ENCODE data around the gene MXD4. TPM values are rescaled to one million over a fixed set of nuclear protein-coding genes. Genes with fewer than 3 reads are reported as not detected.

Gene MXD4
- total and polyA plus RNA-seq, 2 of the 13 experiments (the other 11 are each of a cell fraction or from before 2014, with no cell fraction given), result 29.0 to 31.3 TPM

- TF ChIP-seq, protein P1, sequence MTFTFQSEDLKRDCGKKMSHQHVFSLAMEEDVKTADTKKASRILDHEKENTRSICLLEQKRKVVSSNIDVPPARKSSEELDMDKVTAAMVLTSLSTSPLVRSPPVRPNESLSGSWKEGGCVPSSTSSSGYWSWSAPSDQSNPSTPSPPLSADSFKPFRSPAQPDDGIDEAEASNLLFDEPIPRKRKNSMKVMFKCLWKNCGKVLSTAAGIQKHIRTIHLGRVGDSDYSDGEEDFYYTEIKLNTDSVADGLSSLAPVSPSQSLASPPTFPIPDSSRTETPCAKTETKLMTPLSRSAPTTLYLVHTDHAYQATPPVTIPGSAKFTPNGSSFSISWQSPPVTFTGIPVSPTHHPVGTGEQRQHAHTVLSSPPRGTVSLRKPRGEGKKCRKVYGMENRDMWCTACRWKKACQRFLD (CRISPR knock-in tag; IDR thresholded peaks at IDR 0.05; ENCODE audit: borderline replicate concordance), result no peak
- TF ChIP-seq TOPORS (CRISPR knock-in tag; IDR thresholded peaks at IDR 0.05), result no peak
- TF ChIP-seq ZNF557 (CRISPR knock-in tag; IDR thresholded peaks at IDR 0.05), result no peak
- TF ChIP-seq ZNF263 (CRISPR knock-in tag; IDR thresholded peaks at IDR 0.05), result no peak
- TF ChIP-seq, protein P2, sequence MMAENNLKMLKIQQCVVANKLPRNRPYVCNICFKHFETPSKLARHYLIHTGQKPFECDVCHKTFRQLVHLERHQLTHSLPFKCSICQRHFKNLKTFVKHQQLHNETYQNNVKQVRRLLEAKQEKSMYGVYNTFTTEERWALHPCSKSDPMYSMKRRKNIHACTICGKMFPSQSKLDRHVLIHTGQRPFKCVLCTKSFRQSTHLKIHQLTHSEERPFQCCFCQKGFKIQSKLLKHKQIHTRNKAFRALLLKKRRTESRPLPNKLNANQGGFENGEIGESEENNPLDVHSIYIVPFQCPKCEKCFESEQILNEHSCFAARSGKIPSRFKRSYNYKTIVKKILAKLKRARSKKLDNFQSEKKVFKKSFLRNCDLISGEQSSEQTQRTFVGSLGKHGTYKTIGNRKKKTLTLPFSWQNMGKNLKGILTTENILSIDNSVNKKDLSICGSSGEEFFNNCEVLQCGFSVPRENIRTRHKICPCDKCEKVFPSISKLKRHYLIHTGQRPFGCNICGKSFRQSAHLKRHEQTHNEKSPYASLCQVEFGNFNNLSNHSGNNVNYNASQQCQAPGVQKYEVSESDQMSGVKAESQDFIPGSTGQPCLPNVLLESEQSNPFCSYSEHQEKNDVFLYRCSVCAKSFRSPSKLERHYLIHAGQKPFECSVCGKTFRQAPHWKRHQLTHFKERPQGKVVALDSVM (CRISPR knock-in tag; IDR thresholded peaks at IDR 0.05), result no peak
- TF ChIP-seq, protein P3, sequence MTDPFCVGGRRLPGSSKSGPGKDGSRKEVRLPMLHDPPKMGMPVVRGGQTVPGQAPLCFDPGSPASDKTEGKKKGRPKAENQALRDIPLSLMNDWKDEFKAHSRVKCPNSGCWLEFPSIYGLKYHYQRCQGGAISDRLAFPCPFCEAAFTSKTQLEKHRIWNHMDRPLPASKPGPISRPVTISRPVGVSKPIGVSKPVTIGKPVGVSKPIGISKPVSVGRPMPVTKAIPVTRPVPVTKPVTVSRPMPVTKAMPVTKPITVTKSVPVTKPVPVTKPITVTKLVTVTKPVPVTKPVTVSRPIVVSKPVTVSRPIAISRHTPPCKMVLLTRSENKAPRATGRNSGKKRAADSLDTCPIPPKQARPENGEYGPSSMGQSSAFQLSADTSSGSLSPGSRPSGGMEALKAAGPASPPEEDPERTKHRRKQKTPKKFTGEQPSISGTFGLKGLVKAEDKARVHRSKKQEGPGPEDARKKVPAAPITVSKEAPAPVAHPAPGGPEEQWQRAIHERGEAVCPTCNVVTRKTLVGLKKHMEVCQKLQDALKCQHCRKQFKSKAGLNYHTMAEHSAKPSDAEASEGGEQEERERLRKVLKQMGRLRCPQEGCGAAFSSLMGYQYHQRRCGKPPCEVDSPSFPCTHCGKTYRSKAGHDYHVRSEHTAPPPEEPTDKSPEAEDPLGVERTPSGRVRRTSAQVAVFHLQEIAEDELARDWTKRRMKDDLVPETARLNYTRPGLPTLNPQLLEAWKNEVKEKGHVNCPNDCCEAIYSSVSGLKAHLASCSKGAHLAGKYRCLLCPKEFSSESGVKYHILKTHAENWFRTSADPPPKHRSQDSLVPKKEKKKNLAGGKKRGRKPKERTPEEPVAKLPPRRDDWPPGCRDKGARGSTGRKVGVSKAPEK (CRISPR knock-in tag; IDR thresholded peaks at IDR 0.05; ENCODE audit: borderline replicate concordance), result no peak
Observed at GRCh38 chr4:2298532-2298991, 36.7 kb upstream of the MXD4 start (continued).

Measured in HepG2 (cell line).